ENCODE measurements around the gene CCDC12.

CCDC12 gene

DNA sequence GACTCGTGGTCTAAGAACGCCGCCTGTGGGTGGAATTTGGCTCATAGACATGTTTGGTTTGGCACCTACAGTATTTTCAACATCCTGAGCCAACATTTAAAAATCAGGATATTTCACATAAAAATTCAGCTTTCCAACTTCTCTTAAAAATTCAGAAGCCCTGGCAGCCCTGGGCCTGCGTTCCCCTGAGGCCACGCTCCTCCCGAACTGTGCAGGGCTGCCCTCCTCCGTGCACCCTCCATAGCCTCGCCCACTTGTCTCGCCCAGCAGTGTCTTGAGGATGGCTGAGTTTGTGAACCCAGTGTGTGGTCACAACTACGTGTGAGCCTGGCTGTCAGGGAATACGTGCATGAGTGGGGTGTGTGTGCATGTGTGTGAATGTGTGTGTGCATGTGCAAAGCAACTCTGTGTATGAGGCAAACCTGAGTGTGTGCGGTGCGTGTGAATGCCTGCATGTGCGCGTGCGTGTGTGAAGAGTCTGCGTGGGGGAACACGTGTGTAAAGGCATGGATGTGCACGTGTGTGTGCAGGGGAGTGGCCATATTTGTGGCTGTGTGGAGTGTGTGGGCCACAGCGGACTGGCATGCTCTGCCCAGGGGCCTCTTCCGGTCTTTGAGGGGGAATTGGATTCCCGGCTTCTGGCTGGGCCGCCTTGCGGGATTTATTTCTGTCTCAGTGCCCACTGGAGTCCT lies 68.1 kb downstream of the CCDC12 start:
- TF ChIP-seq, protein P1, sequence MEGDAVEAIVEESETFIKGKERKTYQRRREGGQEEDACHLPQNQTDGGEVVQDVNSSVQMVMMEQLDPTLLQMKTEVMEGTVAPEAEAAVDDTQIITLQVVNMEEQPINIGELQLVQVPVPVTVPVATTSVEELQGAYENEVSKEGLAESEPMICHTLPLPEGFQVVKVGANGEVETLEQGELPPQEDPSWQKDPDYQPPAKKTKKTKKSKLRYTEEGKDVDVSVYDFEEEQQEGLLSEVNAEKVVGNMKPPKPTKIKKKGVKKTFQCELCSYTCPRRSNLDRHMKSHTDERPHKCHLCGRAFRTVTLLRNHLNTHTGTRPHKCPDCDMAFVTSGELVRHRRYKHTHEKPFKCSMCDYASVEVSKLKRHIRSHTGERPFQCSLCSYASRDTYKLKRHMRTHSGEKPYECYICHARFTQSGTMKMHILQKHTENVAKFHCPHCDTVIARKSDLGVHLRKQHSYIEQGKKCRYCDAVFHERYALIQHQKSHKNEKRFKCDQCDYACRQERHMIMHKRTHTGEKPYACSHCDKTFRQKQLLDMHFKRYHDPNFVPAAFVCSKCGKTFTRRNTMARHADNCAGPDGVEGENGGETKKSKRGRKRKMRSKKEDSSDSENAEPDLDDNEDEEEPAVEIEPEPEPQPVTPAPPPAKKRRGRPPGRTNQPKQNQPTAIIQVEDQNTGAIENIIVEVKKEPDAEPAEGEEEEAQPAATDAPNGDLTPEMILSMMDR (conservative IDR thresholded peaks at IDR 0.05) = peak; percentile 58
- 0 out of 2 replicates have a peak overlapping the region, but pooled peaks have one; percentile 25 for H3K27ac ChIP-seq

DNA sequence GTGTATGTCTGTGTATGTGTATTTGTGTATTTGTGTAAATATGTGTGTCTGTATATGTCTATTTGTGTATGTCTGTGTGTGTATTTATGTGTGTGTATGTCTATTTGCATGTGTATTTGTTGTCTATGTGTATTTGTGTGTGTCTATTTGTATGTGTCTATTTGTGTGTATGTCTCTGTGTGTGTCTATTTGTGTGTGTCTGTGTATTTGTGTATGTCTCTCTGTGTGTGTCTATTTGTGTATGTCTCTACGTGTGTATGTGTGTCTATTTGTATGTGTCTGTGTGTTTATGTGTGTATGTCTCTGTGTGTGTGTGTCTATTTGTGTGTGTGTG lies 68.6 kb downstream of the CCDC12 start:
- TF ChIP-seq, protein P1 (conservative IDR thresholded peaks at IDR 0.05) = no peak
- H3K27ac ChIP-seq = no peak overlapping the region

DNA sequence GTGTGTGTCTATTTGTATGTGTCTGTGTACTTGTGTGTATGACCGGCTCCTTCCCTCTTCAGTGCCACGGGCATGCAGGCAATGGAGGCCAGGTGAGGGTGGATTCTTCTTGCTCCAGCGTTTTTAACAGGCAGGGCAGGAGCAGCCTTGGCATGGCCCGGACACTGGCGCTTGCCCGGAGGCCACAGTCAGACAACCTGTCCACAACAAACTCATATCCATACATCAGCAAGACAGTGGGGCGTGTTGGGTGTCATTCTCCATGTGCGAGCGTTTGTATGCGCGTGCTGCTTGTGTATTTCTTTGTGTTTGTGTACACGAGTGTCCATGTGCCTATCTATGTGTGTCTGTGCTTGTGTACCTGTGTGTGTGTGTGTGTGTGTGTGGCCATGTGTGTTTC lies 69.3 kb downstream of the CCDC12 start:
- no peak overlapping the region for H3K27ac ChIP-seq
- TF ChIP-seq, protein P1 (conservative IDR thresholded peaks at IDR 0.05) = no peak

DNA sequence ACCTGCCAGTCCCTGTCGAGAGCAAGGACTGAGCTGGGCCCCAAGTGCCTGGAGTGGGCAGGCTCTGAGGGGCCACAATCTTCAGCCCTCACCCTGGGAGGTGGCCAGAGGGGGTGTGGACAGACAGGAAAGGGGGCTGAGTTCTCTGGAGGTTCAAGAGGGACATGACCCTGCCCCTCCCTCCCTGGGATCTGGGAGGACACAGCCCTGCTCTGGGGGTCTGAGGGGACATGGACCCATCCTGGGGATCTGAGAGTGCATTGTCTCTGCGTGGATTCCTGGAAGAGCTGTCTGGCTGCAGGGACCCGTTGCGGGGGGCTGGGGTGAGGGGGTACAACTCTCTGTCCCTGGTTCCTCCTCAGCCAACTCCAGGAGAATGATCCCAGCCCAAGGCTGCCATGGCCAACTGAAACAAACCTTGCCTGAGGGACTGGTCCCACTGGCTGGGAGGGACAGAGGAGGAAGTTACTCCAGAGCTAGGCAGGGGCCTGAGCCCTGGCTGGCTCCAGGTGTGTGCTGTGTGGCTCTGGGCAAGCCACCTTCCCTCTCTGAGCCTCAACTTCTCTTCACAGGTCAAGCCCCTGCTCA lies 70.0 kb downstream of the CCDC12 start:
- TF ChIP-seq, protein P1 (conservative IDR thresholded peaks at IDR 0.05) = no peak
- H3K27ac ChIP-seq = no peak overlapping the region

DNA sequence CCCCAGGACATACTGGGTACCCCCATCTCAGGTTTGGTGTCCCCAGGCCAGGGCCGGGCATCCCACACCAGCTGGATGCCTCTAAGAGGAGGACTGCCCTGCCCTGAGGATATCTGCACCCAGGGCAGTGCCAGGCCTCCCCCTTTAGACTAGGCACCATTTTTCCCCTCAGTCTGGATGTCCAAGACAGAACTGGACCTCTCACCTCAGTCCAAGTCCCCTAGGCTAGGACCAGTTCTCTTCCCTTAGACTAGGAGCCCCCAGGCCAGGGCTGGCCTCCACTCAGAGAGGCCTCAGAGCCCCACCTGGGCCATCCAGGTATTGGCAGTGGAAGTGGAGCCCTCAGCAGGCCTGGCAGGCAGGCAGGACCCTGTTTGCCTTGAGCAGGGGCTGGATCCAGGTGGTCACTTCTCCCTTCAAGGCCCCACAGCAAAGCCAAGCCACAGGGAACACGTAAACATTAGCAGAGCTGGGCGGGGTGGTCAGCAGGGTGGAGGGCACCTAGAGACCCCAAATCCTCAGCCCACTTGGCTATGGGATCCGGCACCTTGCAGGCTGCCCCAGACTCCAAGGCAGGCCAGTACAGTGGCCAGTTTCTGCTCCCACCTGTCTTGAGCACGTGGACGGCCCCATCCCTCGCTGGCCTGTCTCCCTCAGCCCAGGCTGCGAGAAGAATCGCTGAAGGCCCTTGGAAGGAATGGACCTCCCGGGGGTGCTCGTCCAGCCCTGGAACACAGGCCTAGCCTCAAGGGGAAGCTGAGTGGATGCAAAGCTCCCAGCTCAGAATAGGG lies 70.7 kb downstream of the CCDC12 start:
- TF ChIP-seq, protein P1 (conservative IDR thresholded peaks at IDR 0.05) = no peak

DNA sequence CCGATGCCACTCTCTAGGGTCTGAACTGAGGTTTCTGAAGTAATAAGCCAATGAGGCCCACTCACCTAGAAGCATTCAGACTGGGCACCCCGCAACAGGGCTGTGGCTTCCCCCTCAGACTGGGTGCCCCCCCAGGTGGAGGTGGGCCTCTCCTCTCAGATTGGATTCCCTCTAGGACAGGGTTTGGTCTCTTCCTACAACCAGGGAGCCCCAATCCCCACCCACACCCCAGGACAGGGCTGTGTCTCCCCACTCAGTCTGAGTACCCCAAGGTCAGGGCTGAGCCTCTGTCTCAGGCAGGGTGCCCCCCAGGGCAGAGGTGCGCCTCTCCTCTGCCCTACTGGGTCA lies 71.4 kb downstream of the CCDC12 start:
- no peak overlapping the region for H3K27ac ChIP-seq
- TF ChIP-seq, protein P1 (conservative IDR thresholded peaks at IDR 0.05) = no peak

More for the DNA sequence above, 70.7 kb downstream of the CCDC12 start:
- H3K27ac ChIP-seq = no peak overlapping the region
